DOHH2 (cell line): ENCODE measurements around the gene GCN1.
"Not testable (repeated sequence)": the region's sequence is repeated elsewhere in the genome, so short reads cannot be mapped to it uniquely, and the experiment has no call there.

Experiments used
- H3F3A ChIP-seq: fragments of 200-600 bp; sonication (generic), shearing (Covaris generic); 2 replicates; pipeline ENCODE4 v1.6.0; 2016; ENCODE audit warnings: antibody characterized with exemption, mild to moderate bottlenecking; ENCODE audit not compliant: control insufficient read depth, insufficient read depth
- H3K27ac ChIP-seq: fragments of 200-600 bp; sonication (generic); 2 replicates; pipeline ENCODE4 v1.5.1; 2014; ENCODE audit warnings: low read depth, mild to moderate bottlenecking, low read length, moderate library complexity
- H3K27me3 ChIP-seq: fragments of 200-600 bp; sonication (generic); 2 replicates; pipeline ENCODE4 v1.6.1; 2014; ENCODE audit warnings: mild to moderate bottlenecking, low read length, mixed read lengths; ENCODE audit not compliant: control insufficient read depth
- H3K36me3 ChIP-seq: fragments of 200-600 bp; sonication (generic); 2 replicates; pipeline ENCODE4 v1.6.1; 2014; ENCODE audit warnings: mild to moderate bottlenecking, low read length, moderate library complexity, mixed read lengths; ENCODE audit not compliant: control insufficient read depth
- H3K4me1 ChIP-seq: fragments of 200-600 bp; sonication (generic); 2 replicates; pipeline ENCODE4 v1.6.1; 2014; ENCODE audit warnings: mild to moderate bottlenecking, low read length, mixed read lengths; ENCODE audit not compliant: control insufficient read depth
- H3K4me2 ChIP-seq: fragments of 200-600 bp; sonication (generic); 2 replicates; pipeline ENCODE4 v1.6.0; 2014; ENCODE audit warnings: mild to moderate bottlenecking, low read length, moderate library complexity
- H3K4me3 ChIP-seq: fragments of 200-600 bp; sonication (generic); 2 replicates; pipeline ENCODE4 v1.5.1; 2014; ENCODE audit warnings: mild to moderate bottlenecking, low read length, mixed read lengths
- H3K79me2 ChIP-seq: fragments of 200-600 bp; sonication (generic); 2 replicates; pipeline ENCODE4 v1.6.1; 2014; ENCODE audit warnings: mild to moderate bottlenecking, low read length, mixed read lengths; ENCODE audit not compliant: control insufficient read depth
- H3K9me2 ChIP-seq: fragments of 200-600 bp; sonication (generic); replicated peaks from 2 replicates; pipeline ENCODE4 v1.6.1; 2014; ENCODE audit warnings: mild to moderate bottlenecking, low read length, mixed read lengths; ENCODE audit not compliant: control insufficient read depth
- H3K9me3 ChIP-seq: fragments of 200-600 bp; sonication (generic); 2 replicates; pipeline ENCODE4 v1.6.1; 2014; ENCODE audit warnings: antibody characterized with exemption, low read length, mixed read lengths; ENCODE audit not compliant: control insufficient read depth, insufficient read depth
- H4K20me1 ChIP-seq: fragments of 200-600 bp; sonication (generic); 2 replicates; pipeline ENCODE4 v1.6.0; 2014; ENCODE audit warnings: low read depth, mild to moderate bottlenecking, antibody characterized with exemption, low read length, moderate library complexity; ENCODE audit not compliant: control insufficient read depth, insufficient read depth
- EZH2phosphoT487 ChIP-seq: fragments of 200-600 bp; sonication (generic); IDR thresholded peaks from 2 replicates; pipeline ENCODE4 v1.6.1; 2017; ENCODE audit warnings: borderline replicate concordance, mild to moderate bottlenecking, antibody characterized with exemption, low read length, moderate library complexity, mixed read lengths
- TF ChIP-seq, protein P1 (sequence below): fragments of 200-600 bp; sonication (generic); IDR thresholded peaks from one replicate; pipeline ENCODE4 v1.5.1; 2014; ENCODE audit warnings: antibody characterized with exemption, mild to moderate bottlenecking, low read depth, low read length; ENCODE audit not compliant: poor library complexity, severe bottlenecking

The GCN1 gene

DNA sequence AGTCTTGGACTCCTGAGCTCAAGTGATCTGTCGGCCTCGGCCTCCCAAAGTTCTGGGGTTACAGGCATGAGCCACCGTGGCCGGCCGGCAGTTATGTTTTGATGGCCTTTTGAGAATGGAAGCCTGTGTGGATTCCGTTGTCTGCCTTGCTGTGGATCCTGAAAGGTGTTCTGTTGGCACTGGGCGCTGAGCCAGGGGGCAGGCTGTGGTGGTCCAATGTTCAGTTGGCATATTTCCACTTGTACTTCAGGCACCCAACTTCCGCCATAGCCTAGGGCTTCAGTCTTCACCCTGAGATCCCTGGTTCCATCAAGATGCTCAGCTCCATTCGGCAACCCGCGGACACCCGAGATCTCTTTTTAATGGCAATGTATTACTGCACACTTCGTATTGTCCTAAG lies 12.7 kb upstream of the GCN1 start:
- no peak overlapping the region for H3K27ac ChIP-seq
- peaks cover 32% of the 10 kb centered on the region for H3K36me3 ChIP-seq
- no peaks in the 10 kb centered on the region for H3K9me2 ChIP-seq
- TF ChIP-seq EZH2phosphoT487, result no peak
- TF ChIP-seq, protein P1, sequence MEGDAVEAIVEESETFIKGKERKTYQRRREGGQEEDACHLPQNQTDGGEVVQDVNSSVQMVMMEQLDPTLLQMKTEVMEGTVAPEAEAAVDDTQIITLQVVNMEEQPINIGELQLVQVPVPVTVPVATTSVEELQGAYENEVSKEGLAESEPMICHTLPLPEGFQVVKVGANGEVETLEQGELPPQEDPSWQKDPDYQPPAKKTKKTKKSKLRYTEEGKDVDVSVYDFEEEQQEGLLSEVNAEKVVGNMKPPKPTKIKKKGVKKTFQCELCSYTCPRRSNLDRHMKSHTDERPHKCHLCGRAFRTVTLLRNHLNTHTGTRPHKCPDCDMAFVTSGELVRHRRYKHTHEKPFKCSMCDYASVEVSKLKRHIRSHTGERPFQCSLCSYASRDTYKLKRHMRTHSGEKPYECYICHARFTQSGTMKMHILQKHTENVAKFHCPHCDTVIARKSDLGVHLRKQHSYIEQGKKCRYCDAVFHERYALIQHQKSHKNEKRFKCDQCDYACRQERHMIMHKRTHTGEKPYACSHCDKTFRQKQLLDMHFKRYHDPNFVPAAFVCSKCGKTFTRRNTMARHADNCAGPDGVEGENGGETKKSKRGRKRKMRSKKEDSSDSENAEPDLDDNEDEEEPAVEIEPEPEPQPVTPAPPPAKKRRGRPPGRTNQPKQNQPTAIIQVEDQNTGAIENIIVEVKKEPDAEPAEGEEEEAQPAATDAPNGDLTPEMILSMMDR, result no peak
- no peak overlapping the region for H3K4me3 ChIP-seq
- H3F3A ChIP-seq, result no peaks in the 10 kb centered on the region
- peaks cover 5% of the 10 kb centered on the region for H3K4me1 ChIP-seq
- H3K4me2 ChIP-seq, result no peak overlapping the region
- no peaks in the 10 kb centered on the region for H3K27me3 ChIP-seq
- H3K9me3 ChIP-seq, result no peaks in the 10 kb centered on the region
- peaks cover 7% of the 10 kb centered on the region for H3K79me2 ChIP-seq
- no peaks in the 10 kb centered on the region for H4K20me1 ChIP-seq

DNA sequence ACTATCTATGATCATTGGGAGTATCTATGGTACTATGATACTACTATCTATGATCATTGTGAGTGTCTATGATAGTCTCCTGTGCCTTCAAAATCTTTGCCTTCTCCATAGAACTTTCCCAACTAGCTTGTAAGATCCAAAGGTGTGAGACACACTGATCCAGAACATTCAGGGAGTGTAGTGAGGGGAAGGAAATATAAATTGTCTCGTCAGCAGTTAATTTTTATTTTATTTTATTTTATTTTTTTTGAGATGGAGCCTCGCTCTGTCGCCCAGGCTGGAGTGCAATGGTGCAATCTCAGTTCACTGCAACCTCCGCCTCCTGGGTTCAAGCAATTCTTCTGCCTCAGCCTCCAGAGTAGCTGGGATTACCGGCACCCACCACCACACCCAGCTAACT lies 12.3 kb upstream of the GCN1 start:
- peaks cover 11% of the 10 kb centered on the region for H3K79me2 ChIP-seq
- not testable (repeated sequence) for H3K27me3 ChIP-seq, H3K4me1 ChIP-seq, H3K4me2 ChIP-seq, H3K9me2 ChIP-seq, H3K27ac ChIP-seq, H3F3A ChIP-seq, H3K4me3 ChIP-seq, H4K20me1 ChIP-seq, H3K9me3 ChIP-seq
- peaks cover 32% of the 10 kb centered on the region for H3K36me3 ChIP-seq

DNA sequence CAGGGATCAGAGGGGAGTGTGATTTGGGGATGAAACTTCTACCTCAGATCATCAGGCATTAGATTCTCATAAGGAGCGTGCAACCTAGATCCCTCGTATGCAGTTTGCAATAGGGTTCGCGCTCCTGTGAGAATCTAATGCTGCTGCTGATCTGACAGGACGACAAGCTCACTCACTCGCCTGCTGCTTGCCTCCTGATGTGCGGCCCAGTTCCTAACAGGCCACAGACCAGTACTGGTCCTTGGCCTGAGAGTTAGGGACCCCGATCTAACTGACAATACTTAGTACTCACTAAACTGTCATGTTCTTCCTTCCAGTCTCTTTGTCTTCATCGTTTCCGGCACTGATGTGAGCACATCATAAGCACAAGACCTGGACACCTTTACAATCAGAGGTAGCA lies 11.7 kb upstream of the GCN1 start:
- Histone ChIP-seq H3K4me3 (no peak overlapping the region), H3F3A (no peaks in the 10 kb centered on the region), H3K4me2 (no peak overlapping the region), H3K79me2 (peaks cover 13% of the 10 kb centered on the region), H3K9me3 (no peaks in the 10 kb centered on the region), H3K9me2 (no peaks in the 10 kb centered on the region), H3K36me3 (peaks cover 29% of the 10 kb centered on the region), H3K4me1 (peaks cover 7% of the 10 kb centered on the region), H3K27me3 (no peaks in the 10 kb centered on the region), H3K27ac (no peak overlapping the region), H4K20me1 (no peaks in the 10 kb centered on the region)
- TF ChIP-seq, protein P1, result no peak
- no peak for TF ChIP-seq EZH2phosphoT487

DNA sequence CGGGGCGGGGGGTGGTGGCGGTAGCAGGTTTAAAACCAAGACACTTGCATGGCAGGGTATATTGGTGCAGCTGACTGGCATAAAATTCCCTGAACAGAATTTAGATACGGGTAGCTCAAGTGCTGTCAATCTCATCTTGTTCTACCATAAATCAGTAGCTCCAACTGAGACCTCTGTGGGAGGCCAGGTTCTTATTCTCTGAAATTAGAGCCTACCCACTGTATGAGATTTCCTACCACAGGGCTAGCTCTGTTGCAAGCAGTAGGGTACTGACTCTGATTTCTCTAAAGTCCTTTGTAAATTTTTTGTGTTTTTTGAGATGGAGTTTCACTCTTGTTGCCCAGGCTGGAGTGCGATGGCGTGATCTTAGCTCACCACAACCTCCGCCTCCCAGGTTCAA lies 9.7 kb upstream of the GCN1 start:
- Histone ChIP-seq H3K27ac (no peak overlapping the region), H3K79me2 (peaks cover 31% of the 10 kb centered on the region), H3K9me2 (no peaks in the 10 kb centered on the region), H3K9me3 (no peaks in the 10 kb centered on the region), H3K4me1 (peaks cover 16% of the 10 kb centered on the region), H3K27me3 (no peaks in the 10 kb centered on the region), H3K4me2 (no peak overlapping the region), H3K4me3 (no peak overlapping the region), H4K20me1 (peaks cover 15% of the 10 kb centered on the region), H3F3A (peaks cover 15% of the 10 kb centered on the region), H3K36me3 (peaks cover 31% of the 10 kb centered on the region)
- TF ChIP-seq, protein P1, result no peak
- no peak for TF ChIP-seq EZH2phosphoT487
